HL-60/S4 treated with phorbol 12-myristate 13-acetate at 8.2 ng/mL for 4 days and 3 days (cell line): ENCODE measurements around the gene GP5.

ENCODE experiments used
- in situ Hi-C: fragments of 300-500 bp; cut with MboI; formaldehyde crosslinking; loops from 2 replicates; pipeline ENCODE4 v1.15.0; 2022; ENCODE audit warnings: low sequenced_read_pairs

The GP5 gene

GRCh38 chr3:194377708-194378107, 21.4 kb downstream of the GP5 start:
- in situ Hi-C loops = no loop called here

GRCh38 chr3:194376241-194376560, 22.9 kb downstream of the GP5 start:
- in situ Hi-C loops = no loop called here

GRCh38 chr3:194375473-194376240, 23.4 kb downstream of the GP5 start:
- in situ Hi-C loops = no loop called here

GRCh38 chr3:194374935-194375334, 24.1 kb downstream of the GP5 start:
- in situ Hi-C loops = no loop called here

- in situ Hi-C loops = no loop called here
Observed at GRCh38 chr3:194373899-194374298, 25.2 kb downstream of the GP5 start.

GRCh38 chr3:194373028-194373427, 26.0 kb downstream of the GP5 start:
- in situ Hi-C loops = no loop called here

- in situ Hi-C loops = no loop called here
Observed at GRCh38 chr3:194370753-194371152, 28.3 kb downstream of the GP5 start.

GRCh38 chr3:194369522-194370279, 29.4 kb downstream of the GP5 start, which contains the start of gene LRRC15:
LRRC15 (minus strand) TSS chr3:194369743; CDS start chr3:194361043, 8,700 bp downstream.
- in situ Hi-C loops = no loop called here

GRCh38 chr3:194368918-194369317, 30.1 kb downstream of the GP5 start:
- in situ Hi-C loops = no loop called here

- in situ Hi-C loops = no loop called here
Observed at GRCh38 chr3:194367992-194368841, 30.8 kb downstream of the GP5 start.

GRCh38 chr3:194365978-194366490, 33.0 kb downstream of the GP5 start:
- in situ Hi-C loops = no loop called here

- in situ Hi-C loops = no loop called here
Observed at GRCh38 chr3:194365526-194365925, 33.5 kb downstream of the GP5 start.

GRCh38 chr3:194364652-194365434, 34.2 kb downstream of the GP5 start:
- in situ Hi-C loops = no loop called here

- in situ Hi-C loops = no loop called here
Observed at GRCh38 chr3:194364314-194364651, 34.8 kb downstream of the GP5 start.

GRCh38 chr3:194360568-194360967, 38.5 kb downstream of the GP5 start:
- in situ Hi-C loops = no loop called here

GRCh38 chr3:194357681-194358080, 41.4 kb downstream of the GP5 start:
- in situ Hi-C loops = no loop called here

- in situ Hi-C loops = no loop called here
Observed at GRCh38 chr3:194355379-194355778, 43.7 kb downstream of the GP5 start.

GRCh38 chr3:194354315-194354714, 44.8 kb downstream of the GP5 start:
- in situ Hi-C loops = no loop called here

GRCh38 chr3:194352667-194353246, 46.3 kb downstream of the GP5 start:
- in situ Hi-C loops = no loop called here

- in situ Hi-C loops = no loop called here
Observed at GRCh38 chr3:194351952-194352536, 47.0 kb downstream of the GP5 start.
